Measurements from ENCODE around the gene ACAP3. TPM values are rescaled to one million over a fixed set of nuclear protein-coding genes. Genes with fewer than 3 reads are reported as not detected.

ACAP3 gene
- total RNA-seq, 1 donor: 16.8 TPM

DNA sequence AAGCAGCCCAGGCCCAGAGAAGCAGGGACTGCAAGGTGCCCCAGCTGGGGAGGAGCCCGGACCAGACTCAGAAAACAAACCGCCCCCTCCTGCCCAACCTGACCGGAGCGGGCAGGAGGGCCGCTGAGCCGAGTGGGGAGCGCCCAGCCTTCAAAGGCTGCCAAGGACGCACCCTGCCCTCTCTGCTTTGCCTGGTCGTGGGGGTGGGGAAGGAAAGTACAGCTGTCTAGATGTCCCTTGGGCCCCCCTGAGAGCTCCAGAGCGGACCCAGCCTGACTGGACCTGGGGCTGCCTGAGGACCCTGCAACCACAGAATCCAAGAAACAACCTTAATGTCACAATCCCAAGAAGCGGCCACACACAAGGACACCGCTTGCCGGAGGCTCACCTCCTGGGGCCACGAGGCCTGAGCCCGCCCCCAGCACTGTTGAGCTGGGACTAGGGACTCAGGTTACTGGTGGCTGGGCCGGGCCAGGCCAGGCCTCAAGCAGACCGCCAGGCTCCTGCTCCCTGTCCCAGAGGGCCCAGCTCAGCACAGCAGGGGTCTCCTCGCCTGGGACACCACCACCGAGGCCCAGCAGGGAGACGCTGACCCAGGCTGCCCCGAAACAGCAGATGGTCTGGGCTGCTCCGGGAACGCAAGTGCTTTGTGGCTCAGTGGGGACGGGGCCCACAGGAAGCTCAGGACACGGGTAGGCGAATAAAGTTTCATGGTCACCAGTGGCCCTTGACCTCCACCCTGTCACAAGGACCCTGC lies 40.1 kb upstream of the ACAP3 start:
- Histone ChIP-seq H3K9me3 (ENCODE audit: low read depth, low read length) (no peaks in the 10 kb centered on the region), H3K4me3 (ENCODE audit: low read length) (no peak overlapping the region), H3K4me1 (ENCODE audit: insufficient read depth, low read length) (peaks cover 16% of the 10 kb centered on the region), H3K27me3 (ENCODE audit: insufficient read depth, low read length) (peaks cover 5% of the 10 kb centered on the region)

DNA sequence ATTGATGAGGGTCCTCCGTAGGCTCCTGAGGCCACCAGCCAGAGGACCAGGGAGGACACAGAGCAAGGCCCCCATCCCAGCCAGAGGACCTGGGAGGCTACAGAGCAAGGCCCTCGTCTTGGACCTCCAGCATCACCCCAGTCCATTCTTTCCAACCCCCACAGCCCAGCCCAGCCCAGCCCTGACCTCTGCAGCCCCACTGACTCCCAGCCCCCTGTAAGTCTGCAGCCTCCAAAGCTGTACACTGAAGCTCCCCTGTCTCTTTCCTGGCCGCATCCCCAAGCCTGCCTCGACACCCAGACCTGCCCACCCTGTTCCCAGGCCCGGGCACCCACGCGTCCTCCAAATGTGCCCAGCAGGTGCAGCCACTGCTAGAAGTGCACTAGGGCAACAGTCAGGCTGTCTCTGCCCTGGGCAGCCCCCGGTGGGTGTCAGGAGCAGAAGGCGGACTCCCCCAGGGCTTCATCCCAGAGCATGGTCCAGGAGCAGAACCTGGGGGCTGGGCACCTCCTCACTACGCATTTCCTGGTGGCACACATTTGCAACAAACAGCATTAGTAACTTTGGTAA lies 39.4 kb upstream of the ACAP3 start:
- peaks cover 16% of the 10 kb centered on the region for H3K4me1 ChIP-seq (ENCODE audit: insufficient read depth, low read length)
- H3K4me3 ChIP-seq (ENCODE audit: low read length): no peak overlapping the region
- H3K9me3 ChIP-seq (ENCODE audit: low read depth, low read length): no peaks in the 10 kb centered on the region
- no peaks in the 10 kb centered on the region for H3K27me3 ChIP-seq (ENCODE audit: insufficient read depth, low read length)

DNA sequence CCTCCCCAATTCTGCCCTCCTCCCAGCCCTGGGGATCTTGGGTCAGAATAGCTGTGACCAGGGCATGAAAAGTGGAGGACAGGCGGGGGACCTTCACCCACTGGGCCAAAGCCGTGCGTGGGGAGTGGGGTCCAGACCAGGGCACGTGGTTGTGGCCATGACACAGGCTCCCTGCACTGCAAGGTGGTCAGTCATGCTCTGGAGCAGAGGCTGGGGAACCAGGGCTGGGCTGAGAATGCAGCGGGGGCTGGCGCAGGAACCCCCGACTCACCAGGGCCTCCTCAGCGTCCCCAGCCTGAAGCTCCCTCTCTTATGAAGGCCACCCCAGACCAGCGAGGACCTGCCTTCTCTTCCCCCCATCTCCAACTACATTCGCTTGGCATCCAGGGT lies 38.8 kb upstream of the ACAP3 start:
- H3K9me3 ChIP-seq (ENCODE audit: low read depth, low read length): no peaks in the 10 kb centered on the region
- peaks cover 16% of the 10 kb centered on the region for H3K4me1 ChIP-seq (ENCODE audit: insufficient read depth, low read length)
- H3K4me3 ChIP-seq (ENCODE audit: low read length): no peak overlapping the region
- H3K27me3 ChIP-seq (ENCODE audit: insufficient read depth, low read length): no peaks in the 10 kb centered on the region

DNA sequence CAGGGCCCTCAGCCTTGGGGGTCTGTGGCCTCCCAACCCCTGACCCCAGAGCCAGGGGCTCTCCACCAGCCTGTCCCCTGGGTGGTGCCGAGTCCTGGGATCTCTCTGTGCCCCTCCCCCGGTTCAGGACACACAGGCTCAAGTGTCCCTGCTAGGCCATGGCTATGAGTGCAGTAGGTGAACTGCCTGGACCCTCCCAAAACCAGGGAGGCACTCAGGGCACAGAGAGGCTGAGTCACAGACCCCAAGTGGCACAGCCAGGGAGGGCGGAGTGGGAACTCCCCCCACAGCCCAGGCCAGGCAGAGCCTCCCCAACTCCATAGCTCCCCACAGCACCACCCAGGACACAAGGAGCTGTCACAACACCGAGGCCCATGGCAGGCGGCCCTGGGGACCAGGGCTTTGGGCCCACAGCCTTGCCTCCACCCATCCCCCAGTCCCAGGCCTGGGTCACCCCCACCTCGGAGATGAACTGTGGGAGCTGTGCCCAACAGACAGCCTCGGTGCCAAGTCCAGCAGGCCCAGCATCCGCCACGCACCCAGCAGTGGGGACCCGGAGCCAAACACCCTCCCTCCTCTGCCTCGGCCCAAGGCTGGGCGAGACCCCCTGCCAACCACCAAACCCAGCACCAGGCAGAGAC lies 38.2 kb upstream of the ACAP3 start:
- Histone ChIP-seq H3K4me3 (ENCODE audit: low read length) (no peak overlapping the region), H3K4me1 (ENCODE audit: insufficient read depth, low read length) (peaks cover 16% of the 10 kb centered on the region), H3K9me3 (ENCODE audit: low read depth, low read length) (no peaks in the 10 kb centered on the region), H3K27me3 (ENCODE audit: insufficient read depth, low read length) (no peaks in the 10 kb centered on the region)

DNA sequence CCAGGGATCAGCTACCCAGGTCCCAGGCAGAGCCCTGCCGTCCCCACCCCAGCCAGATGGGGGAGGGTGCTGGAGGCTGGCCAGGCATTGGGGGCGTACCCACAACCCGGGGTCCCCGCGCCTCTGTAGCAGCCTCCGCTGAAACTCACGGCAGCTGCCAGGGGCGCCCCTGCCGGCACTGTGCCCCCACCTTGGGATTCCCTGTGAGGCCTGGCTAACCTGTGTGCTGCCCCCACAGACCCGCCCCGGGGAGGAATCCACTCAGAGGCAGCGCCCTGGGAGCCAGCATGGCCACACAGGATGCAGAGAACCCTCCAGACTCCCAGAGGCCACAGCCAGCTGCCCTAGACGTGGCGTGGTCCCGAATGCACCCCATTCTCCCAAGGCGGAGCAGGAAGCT lies 37.7 kb upstream of the ACAP3 start:
- H3K4me3 ChIP-seq (ENCODE audit: low read length): no peak overlapping the region
- H3K4me1 ChIP-seq (ENCODE audit: insufficient read depth, low read length): peaks cover 16% of the 10 kb centered on the region
- no peaks in the 10 kb centered on the region for H3K27me3 ChIP-seq (ENCODE audit: insufficient read depth, low read length)
- H3K9me3 ChIP-seq (ENCODE audit: low read depth, low read length): no peaks in the 10 kb centered on the region

DNA sequence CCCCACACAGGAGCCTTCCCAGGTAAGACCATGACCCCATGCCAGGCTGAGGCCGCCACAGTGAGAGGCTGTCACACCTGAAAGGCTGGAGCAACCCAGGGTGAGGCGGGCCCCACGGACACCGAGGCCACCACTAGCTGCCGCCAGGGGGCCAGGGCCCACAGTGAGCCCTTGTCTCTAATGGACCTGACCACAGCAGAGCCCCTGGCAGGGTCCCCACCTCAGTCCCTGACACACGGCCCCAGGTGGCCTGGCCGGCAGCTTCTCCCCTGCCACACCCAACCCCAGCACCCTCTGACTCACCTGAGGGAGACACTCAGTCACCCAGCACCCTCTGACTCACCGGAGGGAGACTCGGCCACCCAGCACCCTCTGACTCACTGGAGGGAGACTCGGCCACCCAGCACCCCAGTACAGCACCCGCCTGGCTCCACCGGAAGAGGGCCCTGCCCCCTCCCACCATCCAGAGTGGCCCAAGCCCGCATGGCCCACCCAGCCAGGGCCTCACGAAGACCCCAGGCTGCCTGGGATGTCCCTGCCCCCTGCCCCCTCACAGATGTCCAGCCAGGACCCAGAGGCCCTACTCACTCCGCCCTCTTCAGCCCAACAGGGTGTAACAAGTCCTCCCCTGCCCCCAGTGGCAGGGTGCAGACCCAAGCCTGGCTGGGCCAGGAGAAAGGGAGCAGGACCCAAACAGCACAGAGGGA lies 37.1 kb upstream of the ACAP3 start:
- H3K27me3 ChIP-seq (ENCODE audit: insufficient read depth, low read length): no peaks in the 10 kb centered on the region
- H3K4me1 ChIP-seq (ENCODE audit: insufficient read depth, low read length): peaks cover 16% of the 10 kb centered on the region
- H3K4me3 ChIP-seq (ENCODE audit: low read length): no peak overlapping the region
- H3K9me3 ChIP-seq (ENCODE audit: low read depth, low read length): no peaks in the 10 kb centered on the region

DNA sequence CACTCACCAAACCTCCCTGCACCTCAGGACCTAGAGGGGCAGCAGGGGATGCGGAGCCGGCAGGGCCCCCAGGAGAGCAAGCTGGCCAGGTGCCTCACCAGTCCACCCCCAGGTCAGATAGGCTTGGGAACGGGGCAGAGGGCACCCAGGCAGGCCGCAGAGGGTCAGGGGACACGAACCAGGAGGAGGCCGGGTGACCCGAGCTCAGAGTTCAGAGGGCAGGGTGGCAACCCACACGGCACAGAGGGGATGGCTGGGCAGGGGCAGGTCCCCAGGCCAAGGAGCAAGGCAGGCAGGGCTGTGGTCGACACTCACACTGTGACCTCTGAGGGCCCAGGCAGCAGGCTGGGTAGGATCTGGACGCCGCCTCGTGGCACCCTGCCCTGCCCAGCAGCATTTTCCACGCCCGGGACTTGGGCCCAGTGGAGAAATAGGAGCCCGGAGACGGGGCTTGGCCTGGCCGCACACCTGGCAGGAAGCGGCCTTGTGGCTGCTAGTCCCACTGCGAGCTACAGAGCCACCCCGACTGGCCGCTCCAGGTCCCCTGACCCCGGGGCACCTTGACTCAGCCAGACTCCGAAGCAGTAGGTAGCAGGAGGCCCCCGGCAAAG lies 36.2 kb upstream of the ACAP3 start:
- Histone ChIP-seq H3K9me3 (ENCODE audit: low read depth, low read length) (no peaks in the 10 kb centered on the region), H3K27me3 (ENCODE audit: insufficient read depth, low read length) (no peaks in the 10 kb centered on the region), H3K4me3 (ENCODE audit: low read length) (no peak overlapping the region), H3K4me1 (ENCODE audit: insufficient read depth, low read length) (peaks cover 16% of the 10 kb centered on the region)

DNA sequence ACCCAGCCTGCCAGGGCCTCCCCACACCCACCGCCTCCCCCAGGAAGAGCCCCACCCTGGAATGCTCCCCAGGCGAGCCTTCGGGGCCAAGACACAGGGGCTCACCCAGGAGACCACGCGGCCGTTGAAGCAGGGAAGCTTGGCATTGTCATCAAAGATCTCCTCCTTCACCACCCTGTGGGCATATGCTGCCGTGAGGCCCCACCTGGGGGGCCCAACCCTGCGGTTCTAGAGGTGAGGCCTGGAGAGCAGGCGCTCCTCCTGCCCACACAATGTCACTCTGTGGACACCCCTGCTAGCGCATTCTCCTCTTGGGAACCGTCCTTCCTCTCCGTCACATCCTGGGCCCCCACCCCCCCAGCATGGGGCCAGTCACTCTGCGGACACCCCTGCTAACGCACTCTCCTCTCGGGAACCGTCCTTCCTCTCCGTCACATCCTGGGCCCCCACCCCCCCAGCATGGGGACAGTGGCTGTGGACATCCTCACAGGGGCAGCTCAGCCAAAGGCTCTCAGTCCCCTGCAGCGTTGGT lies 34.9 kb upstream of the ACAP3 start:
- Histone ChIP-seq H3K4me3 (ENCODE audit: low read length) (no peak overlapping the region), H3K4me1 (ENCODE audit: insufficient read depth, low read length) (peaks cover 5% of the 10 kb centered on the region), H3K9me3 (ENCODE audit: low read depth, low read length) (no peaks in the 10 kb centered on the region), H3K27me3 (ENCODE audit: insufficient read depth, low read length) (no peaks in the 10 kb centered on the region)

DNA sequence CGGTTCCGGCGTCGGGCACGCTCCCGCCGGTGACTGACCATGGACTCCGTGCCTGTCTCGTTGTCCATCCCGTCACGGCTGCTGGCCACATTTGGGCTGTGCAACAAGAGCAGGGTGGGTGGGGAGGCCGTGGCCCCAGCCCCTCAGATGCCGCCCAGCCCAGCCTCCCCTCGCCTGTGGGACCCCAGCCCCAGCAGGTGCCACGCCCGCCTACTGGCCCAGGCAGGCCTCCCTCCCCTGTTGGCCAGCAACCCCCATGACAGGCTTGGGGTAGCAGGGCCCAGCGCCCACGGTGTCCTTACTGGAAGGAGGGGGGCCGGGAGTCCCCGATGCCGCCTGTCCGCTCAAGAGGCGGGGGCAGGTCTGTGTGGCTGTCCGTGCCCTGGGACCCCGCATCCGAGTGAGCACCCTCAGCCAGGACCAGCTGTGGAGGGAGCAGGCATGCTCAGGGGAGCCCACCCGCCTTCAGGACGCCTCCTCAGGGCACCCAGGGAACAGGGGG lies 34.4 kb upstream of the ACAP3 start:
- H3K9me3 ChIP-seq (ENCODE audit: low read depth, low read length): no peaks in the 10 kb centered on the region
- H3K4me3 ChIP-seq (ENCODE audit: low read length): no peak overlapping the region
- H3K27me3 ChIP-seq (ENCODE audit: insufficient read depth, low read length): no peaks in the 10 kb centered on the region
- no peaks in the 10 kb centered on the region for H3K4me1 ChIP-seq (ENCODE audit: insufficient read depth, low read length)

DNA sequence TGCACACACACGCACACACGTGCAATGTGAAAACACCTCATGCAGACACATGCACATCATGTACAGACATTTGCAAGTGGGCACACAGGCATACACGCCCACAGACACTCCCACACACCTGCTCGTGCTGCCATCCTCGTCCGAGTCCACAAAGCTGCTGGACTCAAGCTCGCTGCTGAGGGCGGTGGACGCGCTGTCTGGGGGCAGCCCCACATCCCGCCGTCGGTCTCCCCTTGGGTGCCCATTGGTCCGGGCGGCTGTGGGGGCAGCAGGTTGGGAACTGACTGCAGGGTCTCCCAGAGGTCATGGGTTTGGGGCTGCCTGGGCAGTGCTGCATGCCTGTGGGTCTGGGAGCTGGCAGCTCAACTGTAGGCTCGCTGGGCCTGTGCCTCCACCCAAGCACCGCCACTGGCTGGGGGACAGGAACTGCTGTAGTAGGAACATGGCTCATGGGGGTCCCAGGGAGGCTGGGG lies 33.9 kb upstream of the ACAP3 start:
- Histone ChIP-seq H3K4me1 (ENCODE audit: insufficient read depth, low read length) (no peaks in the 10 kb centered on the region), H3K9me3 (ENCODE audit: low read depth, low read length) (no peaks in the 10 kb centered on the region)

DNA sequence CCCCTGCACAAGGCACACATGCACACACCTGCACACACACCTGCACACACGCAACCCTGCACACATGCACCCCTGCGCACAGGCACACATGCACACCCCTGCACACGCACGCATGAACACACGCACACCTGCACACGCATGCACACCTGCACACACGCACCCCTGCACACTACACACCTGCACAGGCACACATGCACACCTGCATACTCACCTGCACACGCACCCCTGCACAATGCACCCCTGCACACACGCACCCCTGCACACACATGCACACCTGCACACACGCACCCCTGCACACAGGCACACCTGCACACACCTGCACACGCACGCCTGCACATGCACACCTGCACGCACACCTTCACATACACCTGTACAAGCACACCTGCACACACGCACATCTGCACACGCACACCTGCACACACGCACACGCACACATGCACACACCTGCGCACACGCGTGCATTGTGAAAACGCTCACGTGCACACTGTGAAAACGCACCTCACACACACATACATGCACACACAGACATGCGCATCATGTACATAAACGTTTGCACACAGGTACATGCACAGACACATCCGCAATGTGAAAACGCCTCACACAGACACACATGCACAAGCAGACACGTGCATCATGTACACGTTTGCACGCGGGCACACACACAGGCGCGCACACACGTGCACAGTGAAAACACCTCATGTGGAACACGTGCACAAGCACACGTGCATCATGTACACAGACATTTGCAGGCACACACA lies 33.2 kb upstream of the ACAP3 start:
- H3K4me1 ChIP-seq (ENCODE audit: insufficient read depth, low read length): no peaks in the 10 kb centered on the region
- H3K9me3 ChIP-seq (ENCODE audit: low read depth, low read length): no peaks in the 10 kb centered on the region
- no peak overlapping the region for H3K4me3 ChIP-seq (ENCODE audit: low read length)
- no peaks in the 10 kb centered on the region for H3K27me3 ChIP-seq (ENCODE audit: insufficient read depth, low read length)

More for the DNA sequence above, 33.9 kb upstream of the ACAP3 start:
- Histone ChIP-seq H3K27me3 (ENCODE audit: insufficient read depth, low read length) (no peaks in the 10 kb centered on the region), H3K4me3 (ENCODE audit: low read length) (no peak overlapping the region)

DNA sequence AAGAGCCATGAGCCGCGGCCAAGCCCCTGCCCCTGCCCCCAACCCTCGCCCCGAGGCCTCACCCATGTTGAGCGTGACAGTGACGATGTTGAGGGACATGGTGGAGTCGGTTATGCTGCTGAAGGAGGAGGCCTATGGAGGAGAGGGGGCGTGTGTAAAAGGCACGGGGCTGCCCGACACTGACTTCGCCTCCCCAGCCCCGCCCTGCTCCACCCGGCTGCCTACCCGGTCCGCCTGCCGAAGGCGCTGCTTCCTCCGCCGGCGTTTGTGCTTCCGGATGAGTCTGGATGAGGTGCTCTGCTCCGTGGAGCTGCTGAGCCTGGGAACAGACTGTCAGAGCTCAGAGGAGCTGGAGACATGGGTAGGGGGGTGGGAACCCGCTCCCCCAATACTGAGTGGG lies 32.5 kb upstream of the ACAP3 start:
- H3K9me3 ChIP-seq (ENCODE audit: low read depth, low read length): no peaks in the 10 kb centered on the region
- no peak overlapping the region for H3K4me3 ChIP-seq (ENCODE audit: low read length)
- H3K27me3 ChIP-seq (ENCODE audit: insufficient read depth, low read length): no peaks in the 10 kb centered on the region
- H3K4me1 ChIP-seq (ENCODE audit: insufficient read depth, low read length): no peaks in the 10 kb centered on the region

DNA sequence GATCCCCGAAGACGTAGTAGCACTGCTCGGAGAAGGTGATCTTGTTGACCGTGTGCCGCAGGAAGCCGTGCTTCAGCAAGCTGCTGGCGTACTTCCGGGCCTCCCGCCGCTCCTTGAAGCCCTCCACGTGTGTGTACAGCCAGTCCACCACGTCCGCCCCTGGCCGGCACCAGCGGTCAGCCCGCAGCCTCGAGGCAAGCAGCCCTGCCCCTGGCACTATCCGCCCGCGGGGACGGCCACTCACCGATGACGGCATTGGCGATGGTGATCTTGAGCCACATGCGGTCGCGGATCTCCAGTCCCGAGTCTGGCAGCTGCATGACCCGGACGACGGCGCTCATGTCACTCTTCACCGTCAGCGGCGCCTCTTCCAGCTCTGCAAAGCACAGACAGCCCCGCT lies 30.5 kb upstream of the ACAP3 start:
- no peaks in the 10 kb centered on the region for H3K9me3 ChIP-seq (ENCODE audit: low read depth, low read length)
- no peak overlapping the region for H3K4me3 ChIP-seq (ENCODE audit: low read length)
- no peaks in the 10 kb centered on the region for H3K27me3 ChIP-seq (ENCODE audit: insufficient read depth, low read length)
- no peaks in the 10 kb centered on the region for H3K4me1 ChIP-seq (ENCODE audit: insufficient read depth, low read length)

DNA sequence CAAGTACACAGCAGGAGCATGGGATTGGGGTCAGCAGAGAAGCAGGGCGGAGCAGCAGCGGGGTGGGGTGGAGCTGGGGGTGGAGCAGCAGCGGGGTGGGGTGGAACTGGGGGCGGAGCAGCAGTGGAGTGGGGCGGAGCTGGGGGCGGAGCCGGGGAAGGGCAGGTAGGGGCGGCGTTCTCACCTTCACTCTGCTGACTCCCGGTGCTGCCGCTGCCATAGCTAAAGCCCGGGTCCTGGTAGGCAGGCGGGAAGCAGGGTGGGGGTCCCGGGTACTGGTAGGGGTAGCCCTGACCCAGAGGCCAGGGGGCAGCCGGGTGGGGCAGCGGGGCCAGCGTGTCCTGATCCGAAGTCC lies 30.0 kb upstream of the ACAP3 start:
- H3K4me1 ChIP-seq (ENCODE audit: insufficient read depth, low read length): no peaks in the 10 kb centered on the region
- no peaks in the 10 kb centered on the region for H3K27me3 ChIP-seq (ENCODE audit: insufficient read depth, low read length)
- H3K9me3 ChIP-seq (ENCODE audit: low read depth, low read length): no peaks in the 10 kb centered on the region
- H3K4me3 ChIP-seq (ENCODE audit: low read length): no peak overlapping the region
